GM18951 (cell line): ENCODE data around the gene KCND1.
A peak's percentile ranks its signal among the peaks of the same experiment; 100 is the strongest.

Experiments used
- POLR2A ChIP-seq: IDR thresholded peaks from 4 replicates; pipeline ENCODE4 v1.6.1; 2011; ENCODE audit warnings: mild to moderate bottlenecking; ENCODE audit not compliant: insufficient read length, insufficient read depth; ENCODE audit errors: extremely low read depth
- in situ Hi-C: fragments of 300-500 bp; cut with MboI; formaldehyde crosslinking; loops from one replicate; pipeline ENCODE4 v1.12.0; 2022; ENCODE audit warnings: low sequenced_read_pairs, mixed read lengths, inconsistent platforms; ENCODE audit not compliant: unreplicated experiment

KCND1 gene

DNA sequence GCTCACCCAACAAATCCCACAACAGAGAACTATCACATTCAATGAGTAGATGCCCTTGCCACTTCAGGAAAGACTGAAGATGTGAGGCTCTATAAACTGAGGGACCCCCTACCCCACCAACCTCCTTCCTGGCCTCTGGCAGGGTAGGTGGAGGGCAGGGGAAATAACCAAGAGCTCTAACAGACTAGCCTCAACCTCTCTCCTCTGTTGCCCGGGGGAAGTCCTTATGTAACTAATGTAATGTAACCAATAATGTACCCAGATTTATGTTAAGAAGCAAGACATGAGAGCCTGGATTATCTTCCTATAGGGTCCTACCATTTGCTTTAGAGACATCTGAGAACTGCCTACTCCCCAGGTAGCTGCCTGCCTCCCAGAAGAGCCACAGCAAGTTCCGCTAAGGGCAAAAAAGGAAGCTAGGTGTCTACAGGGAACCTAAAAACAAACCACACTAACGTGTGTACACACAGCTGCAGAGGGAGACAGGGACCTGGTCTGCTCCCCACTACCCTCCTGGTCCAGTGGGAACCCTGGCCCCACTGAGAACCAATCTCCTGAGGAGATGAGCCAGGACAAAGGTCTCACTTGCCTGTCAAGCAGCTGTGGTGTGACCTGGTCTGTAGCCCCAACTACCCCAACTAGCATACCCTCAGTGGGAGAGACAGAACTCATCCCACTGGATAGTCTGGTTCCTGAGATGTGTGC, 32.0 kb downstream of the KCND1 start:
- in situ Hi-C loops: no loop called here
- TF ChIP-seq POLR2A: no peak

DNA sequence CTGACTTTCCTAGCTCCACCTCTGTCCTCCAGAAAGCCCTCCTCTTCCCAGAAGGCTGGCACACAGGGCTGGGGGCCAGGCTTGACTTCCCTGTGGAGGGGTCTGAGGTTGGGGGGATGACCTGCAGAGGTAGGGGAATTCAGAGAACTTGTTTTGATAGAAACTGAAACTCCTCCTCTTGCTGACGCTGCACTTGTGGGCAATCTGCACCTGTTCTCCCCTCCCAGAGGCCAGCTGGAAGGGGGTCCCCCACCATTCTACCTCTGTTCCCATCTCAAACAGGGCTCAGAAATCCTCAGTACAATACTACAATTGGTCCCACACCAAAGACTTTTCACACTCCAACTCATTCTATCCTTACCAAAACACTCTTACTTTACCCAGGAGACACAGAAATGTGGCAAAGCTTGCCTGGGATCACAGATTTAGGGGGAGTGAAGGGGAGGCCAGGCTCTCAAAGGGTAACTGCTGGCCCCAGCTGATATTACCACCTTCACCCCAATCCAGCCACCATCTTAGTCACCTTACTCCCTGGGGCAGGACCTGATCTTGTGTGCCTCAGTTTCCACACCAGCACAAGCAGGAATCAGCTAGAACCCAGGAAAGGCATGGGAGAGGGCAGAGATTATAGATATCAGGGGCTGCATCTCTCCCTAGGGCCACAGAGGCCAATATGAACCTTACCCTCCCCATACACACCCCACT, 32.8 kb downstream of the KCND1 start:
- in situ Hi-C loops: no loop called here
- no peak for TF ChIP-seq POLR2A

DNA sequence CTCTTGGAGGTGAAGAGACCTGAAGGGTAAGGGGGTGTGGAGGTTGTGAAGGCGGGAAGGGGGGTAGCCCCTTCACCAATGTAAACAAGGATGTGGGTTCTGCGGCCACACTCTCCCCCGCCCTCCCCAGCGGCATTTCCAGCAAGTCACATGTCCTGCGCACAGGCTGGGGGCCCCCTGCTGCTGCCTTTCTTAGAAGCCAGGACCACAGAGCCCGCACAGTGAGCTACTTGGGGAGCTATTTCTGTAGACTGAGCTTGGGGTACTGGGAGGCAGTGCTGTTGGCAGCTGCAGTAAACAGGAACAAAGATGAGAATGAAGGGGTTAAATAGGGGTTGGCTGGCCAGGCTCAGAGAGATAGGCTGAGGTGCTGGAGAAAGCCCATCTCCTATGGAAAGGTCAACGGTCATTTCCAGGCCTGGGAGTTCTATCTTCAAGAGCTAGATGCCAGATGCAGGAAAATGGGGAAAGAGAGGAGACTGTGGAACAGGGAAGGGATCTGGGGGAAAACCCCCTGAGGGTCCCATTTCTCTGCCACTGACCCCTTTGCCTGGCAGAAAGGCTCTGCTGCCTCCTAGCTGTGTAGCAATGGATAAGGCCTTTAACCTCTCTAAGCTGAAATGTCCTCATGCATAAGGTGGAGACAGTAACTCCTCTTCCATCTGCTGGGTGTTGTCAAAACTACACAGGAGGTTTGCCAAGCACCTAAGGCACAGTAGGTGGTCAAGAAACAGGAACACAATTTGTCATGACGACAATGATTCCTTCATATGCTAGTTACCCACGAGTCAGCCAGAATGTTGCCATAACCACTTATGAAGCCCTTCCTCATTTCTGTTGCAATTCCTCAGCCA, 34.4 kb downstream of the KCND1 start:
- TF ChIP-seq POLR2A: peak; percentile 15
- in situ Hi-C loops: no loop called here

DNA sequence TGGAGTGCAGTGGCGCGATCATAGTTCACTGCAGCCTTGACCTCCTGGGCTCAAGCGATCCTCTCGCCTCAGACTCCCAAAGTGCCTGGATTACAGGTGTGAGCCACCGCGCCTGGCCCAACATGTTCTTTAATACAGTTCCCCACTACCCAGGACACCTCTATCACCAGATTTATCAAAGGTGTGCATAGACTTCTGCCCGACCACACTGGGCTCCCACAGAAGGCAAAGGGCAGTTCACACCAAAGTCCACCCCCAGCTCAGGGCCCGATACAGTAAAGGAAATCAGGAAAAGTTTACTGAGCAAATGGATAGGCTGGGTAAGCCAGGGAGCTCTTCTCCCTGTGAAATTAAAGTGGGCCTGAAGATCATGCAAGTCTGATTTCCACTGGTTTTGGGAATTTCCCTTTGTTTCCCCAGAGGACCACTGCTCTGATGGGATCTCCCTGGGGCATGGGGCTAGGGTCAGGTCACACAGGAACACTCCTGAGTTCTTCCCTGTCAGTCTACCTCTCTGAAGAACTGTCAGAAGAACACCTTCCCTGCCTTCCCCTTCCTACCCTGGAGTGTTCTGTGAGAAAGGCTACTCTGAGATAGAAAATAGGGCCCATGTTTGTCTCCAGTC, 35.1 kb downstream of the KCND1 start:
- in situ Hi-C loops: no loop called here
- no peak for TF ChIP-seq POLR2A

DNA sequence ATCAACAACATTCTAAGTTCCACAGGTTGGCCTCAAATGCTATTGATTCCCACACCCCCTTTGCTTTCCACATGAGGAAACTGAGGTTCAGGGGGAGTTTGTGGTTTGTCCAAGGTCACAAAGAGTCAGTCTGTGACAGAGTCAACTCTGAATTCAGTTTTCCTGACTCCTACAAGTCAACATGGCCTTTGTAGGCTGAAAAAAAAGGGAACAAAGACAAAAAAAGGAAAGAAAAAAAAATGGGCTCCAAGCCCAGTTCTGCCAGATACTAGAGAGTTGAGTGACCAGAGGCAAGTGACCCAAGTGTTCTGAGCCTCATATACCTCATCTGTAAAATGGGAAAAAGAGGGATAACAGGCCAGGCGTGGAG, 36.4 kb downstream of the KCND1 start:
- in situ Hi-C loops: no loop called here
- TF ChIP-seq POLR2A: no peak

DNA sequence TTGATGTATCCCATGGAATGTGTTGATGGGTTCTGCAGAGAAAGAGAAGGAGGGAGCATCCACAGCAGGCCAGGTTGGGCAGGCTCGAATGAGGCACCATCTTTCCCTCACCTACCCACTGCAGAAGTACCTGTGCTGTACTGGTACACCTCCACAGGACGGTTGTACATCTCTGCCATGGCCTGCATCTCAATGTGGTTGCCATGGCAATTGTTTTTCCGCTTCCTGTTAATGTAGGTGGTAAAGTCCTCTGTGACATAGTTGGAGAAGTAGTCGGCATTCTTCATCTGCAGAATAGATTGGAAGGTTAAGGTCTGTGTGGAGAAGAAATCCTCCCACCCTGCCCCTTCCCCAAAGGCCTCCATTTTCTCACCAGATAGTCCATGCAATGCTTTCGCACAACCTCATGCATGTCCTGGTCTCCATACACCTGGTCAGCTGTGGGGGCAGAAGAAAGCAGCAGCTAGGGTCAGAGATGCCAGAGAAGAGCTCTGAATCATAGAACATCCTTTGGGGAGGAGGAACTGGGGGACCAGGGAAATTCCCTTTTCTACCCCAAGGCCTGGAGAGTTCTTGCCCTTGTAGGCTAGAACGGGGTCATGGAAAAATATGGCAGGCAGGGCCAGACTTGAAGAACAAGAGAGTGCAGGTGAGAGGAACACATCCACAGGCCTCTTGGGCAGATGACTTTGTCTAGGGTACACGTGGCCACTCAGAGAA, 36.9 kb downstream of the KCND1 start:
- in situ Hi-C loops: no loop called here
- TF ChIP-seq POLR2A: no peak

DNA sequence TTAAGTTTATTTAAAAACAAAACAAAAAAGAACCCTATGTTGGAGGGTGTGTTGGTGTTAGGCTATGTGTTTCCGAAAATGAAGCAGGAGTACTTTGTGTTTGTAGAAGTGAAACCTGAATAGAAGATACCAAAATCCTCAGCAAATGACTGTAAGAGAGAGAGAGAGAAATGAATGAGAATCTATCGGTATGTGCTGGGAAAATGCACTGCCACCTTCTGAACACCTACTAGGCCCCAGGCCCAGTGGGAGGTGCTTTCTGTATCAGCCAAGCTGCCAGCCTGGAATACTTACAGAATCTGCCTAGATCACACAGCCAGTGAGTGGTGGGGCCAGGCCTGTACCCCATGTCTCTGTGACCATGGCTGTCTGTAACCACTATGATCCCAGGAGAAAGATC, 37.9 kb downstream of the KCND1 start:
- TF ChIP-seq POLR2A: no peak
- in situ Hi-C loops: no loop called here

DNA sequence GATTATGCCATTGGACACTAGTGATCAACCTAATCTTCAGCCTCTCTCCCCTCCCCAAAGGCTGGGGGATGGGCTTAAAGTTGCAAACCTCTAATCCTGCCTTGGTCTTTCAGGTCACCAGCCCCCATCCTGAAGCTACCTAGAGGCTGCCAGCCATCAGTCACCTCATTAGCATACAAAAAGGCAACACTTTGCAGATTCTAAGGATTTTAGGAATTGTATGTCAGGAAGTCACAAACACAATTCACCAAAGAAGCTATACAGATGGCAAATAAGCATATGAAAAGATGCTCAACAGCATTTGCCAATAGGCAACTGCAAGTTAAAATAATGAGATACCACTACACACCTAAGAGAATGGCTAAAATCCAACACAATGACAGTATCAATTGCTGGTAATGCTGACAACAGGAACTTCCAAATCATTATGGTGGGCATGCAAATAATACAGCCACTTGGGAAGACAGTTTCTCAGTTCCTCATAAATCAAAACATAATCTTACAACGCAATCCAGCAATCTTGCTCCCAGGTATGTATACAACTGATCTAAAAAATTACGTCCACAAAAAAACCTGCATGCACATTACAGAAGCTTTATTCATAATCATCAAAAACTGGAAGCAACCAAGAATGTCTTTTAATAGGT, 43.8 kb downstream of the KCND1 start:
- TF ChIP-seq POLR2A: no peak
- in situ Hi-C loops: no loop called here

DNA sequence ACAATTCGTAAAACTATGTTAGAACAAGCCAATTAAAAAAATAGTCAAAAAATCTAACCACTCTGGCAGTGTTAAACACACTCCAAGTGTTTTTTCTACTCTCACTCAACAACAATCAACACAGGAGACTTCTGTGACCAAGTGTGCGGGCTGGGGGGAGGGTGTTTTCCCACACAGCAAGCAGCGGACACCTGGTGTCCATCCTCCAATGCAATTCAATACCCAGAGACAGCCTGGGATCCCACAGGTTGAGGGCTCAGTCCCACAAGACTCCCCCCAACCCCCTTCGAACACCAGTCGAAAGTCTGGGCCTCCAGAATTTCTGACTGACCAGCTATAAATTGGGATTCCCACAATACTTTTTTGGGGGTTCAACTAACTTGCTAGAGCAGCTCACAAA, 44.5 kb downstream of the KCND1 start:
- no peak for TF ChIP-seq POLR2A
- in situ Hi-C loops: no loop called here

DNA sequence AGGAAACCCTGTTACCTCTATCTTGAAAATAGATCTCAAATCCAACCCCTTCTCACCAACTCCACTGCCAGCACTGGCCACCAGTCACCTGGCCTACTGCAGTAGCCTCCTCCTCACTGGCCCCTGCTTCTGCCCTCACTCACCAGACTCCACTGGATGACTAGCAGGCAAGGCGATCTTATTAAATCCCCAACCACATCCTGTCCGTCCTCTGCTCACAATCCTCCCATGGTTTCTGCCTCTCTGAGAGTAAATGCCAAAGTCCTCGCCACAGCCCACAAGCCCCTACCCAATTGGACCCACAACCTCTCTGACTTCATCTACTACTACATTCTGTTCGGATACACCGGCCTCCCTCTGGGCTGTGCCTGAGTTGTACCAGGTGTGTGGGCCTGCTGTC, 47.4 kb downstream of the KCND1 start:
- no peak for TF ChIP-seq POLR2A
- in situ Hi-C loops: no loop called here

DNA sequence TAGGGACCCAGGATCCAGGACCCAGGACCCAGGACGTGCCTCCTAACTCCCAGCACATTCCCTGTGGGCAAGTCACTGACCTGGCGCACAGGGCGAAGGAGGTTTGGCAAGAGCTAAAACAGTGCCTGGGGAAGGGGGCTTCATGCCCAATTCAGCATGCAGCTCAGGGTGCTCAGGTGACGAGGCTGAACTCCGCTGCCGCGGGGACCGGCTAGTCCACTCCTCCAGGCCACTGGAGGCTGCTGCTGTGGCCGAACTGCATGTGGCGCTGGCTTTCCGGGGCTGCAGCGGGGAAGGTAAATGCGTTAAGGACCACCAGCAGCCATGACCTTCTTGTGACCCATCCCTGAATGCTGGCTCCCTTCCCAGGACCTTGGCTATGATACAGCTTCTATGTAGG, 47.9 kb downstream of the KCND1 start:
- in situ Hi-C loops: no loop called here
- no peak for TF ChIP-seq POLR2A

DNA sequence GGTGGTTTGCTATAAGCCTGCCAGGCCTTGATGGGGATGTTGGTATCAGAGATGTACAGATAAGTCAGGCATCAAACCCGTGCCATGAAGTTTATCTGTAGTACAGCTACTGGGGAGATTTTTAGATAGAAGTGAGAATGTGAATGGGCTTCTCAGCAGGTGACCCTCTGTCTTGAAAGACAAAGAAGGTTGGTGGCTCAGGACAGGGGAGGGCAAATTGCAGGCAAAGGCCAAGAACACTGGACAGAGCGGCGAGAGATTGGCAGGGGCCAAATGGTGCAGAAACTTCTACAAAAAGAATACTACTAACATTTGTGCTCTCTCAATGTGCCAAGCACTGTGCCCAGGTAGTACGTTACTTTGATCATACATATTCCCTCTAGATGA, 50.9 kb downstream of the KCND1 start:
- TF ChIP-seq POLR2A: no peak
- in situ Hi-C loops: no loop called here

DNA sequence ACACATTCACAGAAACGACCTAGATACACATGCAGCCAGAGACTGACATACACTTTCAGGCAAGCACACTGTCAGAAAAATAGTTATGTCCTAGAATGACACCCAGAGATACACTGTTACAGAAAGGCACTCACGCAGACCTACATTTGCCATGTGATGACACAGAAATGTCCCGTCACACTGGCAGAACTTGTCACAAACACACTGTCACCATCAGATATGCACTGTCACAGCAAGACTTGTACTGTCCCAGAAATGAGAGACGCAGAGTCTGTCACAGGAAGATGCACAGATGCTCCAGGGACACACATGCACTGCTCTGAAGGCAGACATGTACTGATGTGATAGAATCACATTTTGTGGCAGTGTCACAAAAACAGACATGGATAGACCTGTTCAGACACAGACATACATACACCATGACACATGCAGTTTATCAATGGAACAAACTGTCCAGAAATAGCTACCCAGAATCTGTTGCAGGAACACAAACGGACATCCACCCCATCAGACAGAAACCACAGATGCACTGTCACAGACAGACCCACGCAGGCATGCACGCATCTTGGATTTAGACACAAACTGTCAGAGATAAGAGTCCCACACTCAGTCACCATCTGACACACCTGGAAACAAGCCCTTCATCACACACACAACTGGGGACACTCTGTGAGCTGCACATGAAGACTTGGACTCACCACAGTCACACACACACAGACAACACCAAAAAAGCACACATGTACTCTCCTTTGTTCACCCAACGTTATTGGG, 51.5 kb downstream of the KCND1 start:
- in situ Hi-C loops: no loop called here

More for the DNA sequence above, 51.5 kb downstream of the KCND1 start:
- no peak for TF ChIP-seq POLR2A
